Lower leg skin (tissue), 3 donors: Measurements from ENCODE around the gene C17orf107.

Experiments
- POLR2A ChIP-seq, 2 donors: fragments of 450-650 bp; IDR thresholded peaks; one replicate each; pipeline ENCODE4 v1.6.1; 2016 to 2017; ENCODE audit warnings: antibody characterized with exemption in 2 of 2, mild to moderate bottlenecking in 1 of 2, moderate library complexity in 1 of 2
- TF ChIP-seq, protein P1 (sequence below), 3 donors: fragments of 450-650 bp; IDR thresholded peaks; one replicate each; pipeline ENCODE4 v1.5.1; 2016; ENCODE audit warnings: antibody characterized with exemption in 3 of 3, mild to moderate bottlenecking in 3 of 3, moderate library complexity in 2 of 3

DNA sequence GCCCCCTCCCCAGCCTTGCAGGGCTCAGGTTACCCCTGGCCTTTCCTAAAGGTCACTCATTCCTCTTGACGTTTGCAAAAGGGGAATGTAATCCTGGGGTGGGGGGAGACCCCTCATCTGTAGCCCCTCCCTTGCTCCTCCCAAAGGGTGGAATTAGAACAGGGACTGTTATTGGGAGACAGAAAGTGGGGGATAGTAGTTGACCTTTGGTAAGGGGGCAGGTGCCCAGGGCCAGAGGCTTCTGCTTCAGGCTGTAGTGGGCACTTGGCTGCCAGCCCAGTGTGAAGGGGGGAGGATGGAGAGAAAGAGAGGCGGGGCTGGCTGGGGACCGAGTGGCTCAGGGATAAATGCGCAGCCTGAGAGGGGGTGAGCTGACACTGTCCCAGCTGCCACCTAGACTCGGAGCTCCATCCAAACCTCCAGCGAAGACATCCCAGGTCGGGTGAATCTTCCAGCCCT lies 51.4 kb downstream of the C17orf107 start, which contains the start of gene ENO3:
- TF ChIP-seq, protein P1, sequence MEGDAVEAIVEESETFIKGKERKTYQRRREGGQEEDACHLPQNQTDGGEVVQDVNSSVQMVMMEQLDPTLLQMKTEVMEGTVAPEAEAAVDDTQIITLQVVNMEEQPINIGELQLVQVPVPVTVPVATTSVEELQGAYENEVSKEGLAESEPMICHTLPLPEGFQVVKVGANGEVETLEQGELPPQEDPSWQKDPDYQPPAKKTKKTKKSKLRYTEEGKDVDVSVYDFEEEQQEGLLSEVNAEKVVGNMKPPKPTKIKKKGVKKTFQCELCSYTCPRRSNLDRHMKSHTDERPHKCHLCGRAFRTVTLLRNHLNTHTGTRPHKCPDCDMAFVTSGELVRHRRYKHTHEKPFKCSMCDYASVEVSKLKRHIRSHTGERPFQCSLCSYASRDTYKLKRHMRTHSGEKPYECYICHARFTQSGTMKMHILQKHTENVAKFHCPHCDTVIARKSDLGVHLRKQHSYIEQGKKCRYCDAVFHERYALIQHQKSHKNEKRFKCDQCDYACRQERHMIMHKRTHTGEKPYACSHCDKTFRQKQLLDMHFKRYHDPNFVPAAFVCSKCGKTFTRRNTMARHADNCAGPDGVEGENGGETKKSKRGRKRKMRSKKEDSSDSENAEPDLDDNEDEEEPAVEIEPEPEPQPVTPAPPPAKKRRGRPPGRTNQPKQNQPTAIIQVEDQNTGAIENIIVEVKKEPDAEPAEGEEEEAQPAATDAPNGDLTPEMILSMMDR (IDR thresholded peaks at IDR 0.05): no peak
- no peak for TF ChIP-seq POLR2A (IDR thresholded peaks at IDR 0.05)
